Measurements from ENCODE around the gene ODAD3. TPM values are rescaled to one million over a fixed set of nuclear protein-coding genes. Genes with fewer than 3 reads are reported as not detected.

ODAD3 gene
- polyA plus RNA-seq, 1 experiment = 0.09 TPM

DNA sequence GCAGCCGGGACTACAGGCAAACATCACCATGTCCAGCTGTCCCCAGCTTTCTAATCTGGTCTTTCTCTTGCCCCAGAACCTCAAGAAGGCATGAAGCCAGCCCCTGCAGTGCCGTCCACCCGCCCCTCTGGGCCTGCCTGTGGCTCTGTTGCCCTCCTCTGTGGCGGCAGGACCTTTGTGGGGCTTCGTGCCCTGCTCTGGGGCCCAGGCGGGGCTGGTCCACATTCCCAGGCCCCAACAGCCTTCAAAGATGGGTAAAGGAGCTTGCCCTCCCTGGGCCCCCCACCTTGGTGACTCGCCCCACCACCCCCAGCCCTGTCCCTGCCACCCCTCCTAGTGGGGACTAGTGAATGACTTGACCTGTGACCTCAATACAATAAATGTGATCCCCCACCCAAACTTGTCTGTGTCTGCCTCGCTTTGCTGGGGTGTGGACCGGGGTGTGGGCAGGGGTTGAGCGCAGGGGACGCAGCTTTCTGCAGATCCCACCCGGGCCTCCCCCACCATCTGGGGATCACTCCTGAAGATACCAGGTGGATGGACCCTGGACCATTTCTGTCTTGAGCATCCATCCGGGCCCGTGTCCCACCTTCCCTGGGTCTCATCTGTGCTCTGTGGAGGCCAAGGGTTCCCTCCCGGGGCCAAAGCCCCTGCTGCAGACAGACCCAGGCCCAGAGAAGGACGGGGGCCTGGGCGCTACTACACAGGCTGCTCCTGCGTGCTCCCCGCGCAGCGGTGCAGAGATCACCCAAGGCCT, 15.8 kb upstream of the ODAD3 start:
- no peak overlapping the region for H3K27ac ChIP-seq (ENCODE audit: low read depth, low read length)
- H3K9me3 ChIP-seq (ENCODE audit: control insufficient read depth, insufficient read depth, low read length) = no peaks in the 10 kb centered on the region; the same call in 1 of the 2 replicates
- no peak overlapping the region for H3K4me3 ChIP-seq (ENCODE audit: low read depth, low read length)
- DNase-seq (ENCODE audit: low read depth, low spot score) = no peak
- TF ChIP-seq CTCF (IDR thresholded peaks at IDR 0.05; ENCODE audit: low read depth, low read length) = no peak
- ChIA-PET POLR2A (interaction anchor here (0.6 kb wide), 1 partner anchor 262 kb away, joined by 14 read pairs; no protein-coding TSS in a partner anchor), CTCF (interaction anchor here (1.1 kb wide), 1 partner anchor 15 kb away, joined by 4 read pairs; the partner anchor contains the start of gene PRKCSH)
- H3K27me3 ChIP-seq (ENCODE audit: control insufficient read depth, insufficient read depth, low read length) = no peaks in the 10 kb centered on the region

DNA sequence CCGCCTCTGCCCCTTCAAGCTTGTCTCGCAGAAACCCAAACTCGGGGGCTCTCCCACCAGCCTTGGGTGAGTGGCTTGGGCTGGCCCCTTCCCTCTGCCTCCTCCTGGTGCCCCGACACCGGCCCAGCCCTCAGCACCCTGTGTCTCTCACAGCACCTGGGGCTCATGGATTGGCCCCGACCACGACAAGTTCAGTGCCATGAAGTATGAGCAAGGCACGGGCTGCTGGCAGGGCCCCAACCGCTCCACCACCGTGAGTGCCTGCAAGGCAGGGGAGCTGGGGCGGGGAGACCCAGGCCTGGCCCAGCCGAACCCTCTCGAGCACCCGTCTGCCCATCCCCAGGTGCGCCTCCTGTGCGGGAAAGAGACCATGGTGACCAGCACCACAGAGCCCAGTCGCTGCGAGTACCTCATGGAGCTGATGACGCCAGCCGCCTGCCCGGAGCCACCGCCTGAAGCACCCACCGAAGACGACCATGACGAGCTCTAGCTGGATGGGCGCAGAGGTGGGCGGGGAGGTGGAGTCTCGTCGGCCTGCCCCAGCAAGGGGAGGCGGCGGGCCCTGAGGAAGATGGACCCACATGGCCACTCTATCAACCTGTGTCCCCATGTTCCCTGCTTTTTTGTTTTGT, 14.1 kb upstream of the ODAD3 start:
- H3K4me3 ChIP-seq (ENCODE audit: low read depth, low read length) = no peak overlapping the region
- POLR2A ChIA-PET = no interaction called here
- no peaks in the 10 kb centered on the region for H3K27me3 ChIP-seq (ENCODE audit: control insufficient read depth, insufficient read depth, low read length)
- DNase-seq (ENCODE audit: low read depth, low spot score) = no peak
- H3K9me3 ChIP-seq (ENCODE audit: control insufficient read depth, insufficient read depth, low read length) = no peaks in the 10 kb centered on the region; the same call in 1 of the 2 replicates
- CTCF ChIA-PET = no interaction called here
- H3K27ac ChIP-seq (ENCODE audit: low read depth, low read length) = no peak overlapping the region
- no peak for TF ChIP-seq CTCF (IDR thresholded peaks at IDR 0.05; ENCODE audit: low read depth, low read length)

- TF ChIP-seq CTCF (IDR thresholded peaks at IDR 0.05; ENCODE audit: low read depth, low read length) = no peak
- no peak overlapping the region for H3K27ac ChIP-seq (ENCODE audit: low read depth, low read length)
- H3K4me3 ChIP-seq (ENCODE audit: low read depth, low read length) = no peak overlapping the region
- ChIA-PET CTCF (interaction anchor here (0.9 to 1.6 kb wide), 2 partner anchors 154 to 205 kb away, joined by 6 to 10 read pairs; no protein-coding TSS in a partner anchor), POLR2A (no interaction called here)
- no peaks in the 10 kb centered on the region; the same call in 1 of the 2 replicates for H3K9me3 ChIP-seq (ENCODE audit: control insufficient read depth, insufficient read depth, low read length)
- H3K27me3 ChIP-seq (ENCODE audit: control insufficient read depth, insufficient read depth, low read length) = no peaks in the 10 kb centered on the region
- DNase-seq (ENCODE audit: low read depth, low spot score) = no peak
Observed at GRCh38 chr19:11448410-11448809, 13.5 kb upstream of the ODAD3 start.

- ChIA-PET POLR2A (no interaction called here), CTCF (interaction anchor here (0.5 to 1.6 kb wide), 6 partner anchors 10 to 204 kb away, joined by 3 to 10 read pairs (median 5); no protein-coding TSS in a partner anchor)
- no peaks in the 10 kb centered on the region for H3K27me3 ChIP-seq (ENCODE audit: control insufficient read depth, insufficient read depth, low read length)
- no peak overlapping the region for H3K4me3 ChIP-seq (ENCODE audit: low read depth, low read length)
- H3K9me3 ChIP-seq (ENCODE audit: control insufficient read depth, insufficient read depth, low read length) = no peaks in the 10 kb centered on the region; the same call in 1 of the 2 replicates
- no peak for DNase-seq (ENCODE audit: low read depth, low spot score)
- no peak overlapping the region for H3K27ac ChIP-seq (ENCODE audit: low read depth, low read length)
- TF ChIP-seq CTCF (IDR thresholded peaks at IDR 0.05; ENCODE audit: low read depth, low read length) = no peak
Observed at GRCh38 chr19:11447347-11448262, 12.7 kb upstream of the ODAD3 start.
